Keratinocyte (primary cell): Measurements from ENCODE around the gene THUMPD3. TPM values are rescaled to one million over a fixed set of nuclear protein-coding genes. Genes with fewer than 3 reads are reported as not detected.

ENCODE experiments used
- DNase-seq: peaks from one replicate; pipeline ENCODE4 v3.0.0-alpha.2; 2011; ENCODE audit warnings: low read depth, missing footprints, low spot score
- FAIRE-seq: peaks from 2 replicates; lab custom pipeline; 2011; peaks lifted over from hg19 to GRCh38; lab: Jason Lieb, UNC
- H2AFZ ChIP-seq: 2 replicates; pipeline ENCODE4 v1.6.0; 2012; ENCODE audit warnings: low read length, control low read depth, inconsistent platforms; ENCODE audit not compliant: control insufficient read depth
- H3K27ac ChIP-seq: 2 replicates; pipeline ENCODE4 v1.5.1; 2011; ENCODE audit warnings: low read length; ENCODE audit not compliant: control insufficient read depth, insufficient read depth
- H3K27me3 ChIP-seq: 3 replicates; pipeline ENCODE4 v1.6.0; 2011; ENCODE audit warnings: low read length; ENCODE audit not compliant: control insufficient read depth, insufficient read depth; ENCODE audit errors: extremely low read depth
- H3K36me3 ChIP-seq, 2 experiments: 2 replicates in 1 of 2; 3 replicates in 1 of 2; pipeline ENCODE4 v1.5.1; 2011; ENCODE audit warnings: low read length in 2 of 2, mild to moderate bottlenecking in 1 of 2; ENCODE audit not compliant: control insufficient read depth in 2 of 2, insufficient read depth in 2 of 2; ENCODE audit errors: extremely low read depth in 1 of 2
- H3K4me1 ChIP-seq: 3 replicates; pipeline ENCODE4 v1.5.1; 2011; ENCODE audit warnings: low read length; ENCODE audit not compliant: control insufficient read depth, insufficient read depth; ENCODE audit errors: extremely low read depth
- H3K4me2 ChIP-seq: 3 replicates; pipeline ENCODE4 v1.6.0; 2011; ENCODE audit warnings: low read depth, low read length; ENCODE audit not compliant: control insufficient read depth, insufficient read depth; ENCODE audit errors: extremely low read depth
- H3K4me3 ChIP-seq, 3 experiments: fragments of 200-600 bp in 1 of 3; sonication (generic) in 1 of 3; 2 replicates in 2 of 3; 3 replicates in 1 of 3; pipeline ENCODE4 v1.5.1; 2011 to 2016; ENCODE audit warnings: low read length in 3 of 3, mild to moderate bottlenecking in 3 of 3, control low read depth in 2 of 3, inconsistent platforms in 1 of 3, low read depth in 1 of 3, mixed read lengths in 1 of 3, mixed run types in 1 of 3, moderate library complexity in 1 of 3; ENCODE audit not compliant: control insufficient read depth in 2 of 3, insufficient read depth in 2 of 3; ENCODE audit errors: extremely low read depth in 1 of 3
- H3K79me2 ChIP-seq: 2 replicates; pipeline ENCODE4 v1.6.0; 2012; ENCODE audit warnings: low read length; ENCODE audit not compliant: control insufficient read depth, insufficient read depth
- H3K9ac ChIP-seq: 3 replicates; pipeline ENCODE4 v1.6.0; 2011; ENCODE audit warnings: low read length; ENCODE audit not compliant: control insufficient read depth, insufficient read depth; ENCODE audit errors: extremely low read depth
- H3K9me1 ChIP-seq: 3 replicates; pipeline ENCODE4 v1.6.0; 2011; ENCODE audit warnings: low read length; ENCODE audit not compliant: control insufficient read depth, insufficient read depth; ENCODE audit errors: extremely low read depth
- H3K9me3 ChIP-seq: 2 replicates; pipeline ENCODE4 v1.5.1; 2012; ENCODE audit warnings: low read depth, low read length; ENCODE audit not compliant: control insufficient read depth
- H4K20me1 ChIP-seq: 3 replicates; pipeline ENCODE4 v1.6.0; 2011; ENCODE audit warnings: low read length; ENCODE audit not compliant: control insufficient read depth, insufficient read depth; ENCODE audit errors: extremely low read depth
- CTCF ChIP-seq, 3 experiments: IDR thresholded peaks in 1 of 3; conservative IDR thresholded peaks in 1 of 3; optimal IDR thresholded peaks in 1 of 3; 2 replicates in 2 of 3; 3 replicates in 1 of 3; pipeline versions ENCODE3 to v1.5.1; 2011; ENCODE audit warnings: low read length in 3 of 3, mild to moderate bottlenecking in 3 of 3, moderate library complexity in 2 of 3, control low read depth in 1 of 3, inconsistent platforms in 1 of 3; ENCODE audit not compliant: insufficient read depth in 2 of 3; ENCODE audit errors: extremely low read depth in 1 of 3
- EZH2 ChIP-seq: IDR thresholded peaks from one replicate; pipeline ENCODE4 v1.6.1; 2012; ENCODE audit warnings: inconsistent platforms, mild to moderate bottlenecking, low read length, moderate library complexity
- dilution Hi-C: fragments of 300-500 bp; cut with MboI; formaldehyde crosslinking; loops from one replicate; pipeline ENCODE4 v1.7.0; 2020; ENCODE audit warnings: low sequenced_read_pairs; ENCODE audit not compliant: extremely low pct_ligation_motif_present
- polyA plus RNA-seq, 5 experiments: library from polyadenylated mRNA; depleted of rRNA in 3 of 5; stranded (reverse) in 3 of 5; stranded (forward) in 1 of 5; unstranded in 1 of 5; fragments of >200 nt; gene quantifications; 1 replicate in 1 of 5; 2 replicates in 3 of 5; 3 replicates in 1 of 5; pipeline versions ENCODE4 v1.2.1 to v1.2.3, GENCODE V29; 2011 to 2012; ENCODE audit warnings: missing spikeins in 2 of 5, low read depth in 1 of 5, low replicate concordance in 1 of 5

Gene THUMPD3
- polyA plus RNA-seq, 1 donor (not counting 4 experiments of a cell fraction or from before 2014, with no cell fraction given): 59.8 TPM

- H3K4me3 ChIP-seq: no peak overlapping the region
- DNase-seq (no peak), FAIRE-seq (no peak)
- no peaks in the 10 kb centered on the region for H3K36me3 ChIP-seq
- no peaks in the 10 kb centered on the region for H3K9me3 ChIP-seq
- peaks cover 25% of the 10 kb centered on the region for H3K4me1 ChIP-seq
- no peak for TF ChIP-seq CTCF (optimal IDR thresholded peaks at IDR 0.05 in 1 of 3, IDR thresholded peaks at IDR 0.05 in 1 of 3, conservative IDR thresholded peaks at IDR 0.05 in 1 of 3; ENCODE audit: extremely low read depth in 1 of 3, insufficient read depth in 2 of 3, low read length in 3 of 3)
- TF ChIP-seq EZH2: no peak
- no peaks in the 10 kb centered on the region for H4K20me1 ChIP-seq
- H3K27me3 ChIP-seq: no peaks in the 10 kb centered on the region
- H3K27ac ChIP-seq: no peak overlapping the region
- dilution Hi-C loops: no loop called here
- H3K9me1 ChIP-seq: no peaks in the 10 kb centered on the region
- H3K79me2 ChIP-seq: no peaks in the 10 kb centered on the region
- H3K4me2 ChIP-seq: no peak overlapping the region
- H3K9ac ChIP-seq: no peak overlapping the region
- no peak overlapping the region for H2AFZ ChIP-seq
Observed at GRCh38 chr3:9347887-9348286, 15.0 kb upstream of the THUMPD3 start.

- Histone ChIP-seq H3K27me3 (no peaks in the 10 kb centered on the region), H3K27ac (peak overlapping the region; percentile 43), H3K9ac (no peak overlapping the region), H3K36me3 (no peaks in the 10 kb centered on the region), H4K20me1 (no peaks in the 10 kb centered on the region), H2AFZ (no peak overlapping the region), H3K9me1 (no peaks in the 10 kb centered on the region), H3K4me3 (no peak overlapping the region), H3K79me2 (no peaks in the 10 kb centered on the region), H3K4me1 (peaks cover 25% of the 10 kb centered on the region), H3K9me3 (no peaks in the 10 kb centered on the region), H3K4me2 (no peak overlapping the region)
- FAIRE-seq (peak; percentile 41), DNase-seq (no peak)
- TF ChIP-seq EZH2: no peak
- TF ChIP-seq CTCF (optimal IDR thresholded peaks at IDR 0.05 in 1 of 3, IDR thresholded peaks at IDR 0.05 in 1 of 3, conservative IDR thresholded peaks at IDR 0.05 in 1 of 3; ENCODE audit: extremely low read depth in 1 of 3, insufficient read depth in 2 of 3, low read length in 3 of 3): no peak
- dilution Hi-C loops: no loop called here
Observed at GRCh38 chr3:9349321-9350117, 13.3 kb upstream of the THUMPD3 start.
